K562 (cell line): Measurements from ENCODE around the gene UQCRC2. TPM values are rescaled to one million over a fixed set of nuclear protein-coding genes. Genes with fewer than 3 reads are reported as not detected.

ENCODE experiments used
- ATF1 ChIP-seq, 2 experiments: fragments of 450-650 bp in 1 of 2; IDR thresholded peaks; 2 replicates each; pipeline ENCODE4 v1.6.1; 2016; ENCODE audit warnings: missing compliant biosample characterization in 1 of 2, missing genetic modification characterization in 1 of 2
- BRF1 ChIP-seq: IDR thresholded peaks from 3 replicates; pipeline ENCODE4 v1.6.1; 2011; ENCODE audit warnings: borderline replicate concordance, mild to moderate bottlenecking; ENCODE audit not compliant: insufficient read length; ENCODE audit errors: extremely low read depth
- CCAR2 ChIP-seq: fragments of 200-400 bp; formaldehyde crosslinking; IDR thresholded peaks from 2 replicates; pipeline ENCODE4 v1.6.1; 2017; ENCODE audit warnings: mild to moderate bottlenecking, low read depth, low read length
- CHCHD3 ChIP-seq: fragments of 250-450 bp; sonication (Bioruptor Pico); IDR thresholded peaks from 2 replicates; pipeline ENCODE4 v2.1.2; 2022; ENCODE audit warnings: mild to moderate bottlenecking
- KLF6 ChIP-seq: fragments of 250-450 bp; sonication (Bioruptor Pico); IDR thresholded peaks from 2 replicates; pipeline ENCODE4 v1.4.0; 2020; ENCODE audit warnings: mild to moderate bottlenecking, moderate library complexity, borderline replicate concordance
- NR1H2 ChIP-seq: sonication (generic); formaldehyde crosslinking; IDR thresholded peaks from 2 replicates; pipeline ENCODE4 v1.4.0; 2020; ENCODE audit warnings: mild to moderate bottlenecking, missing genetic modification reagents
- PPARD ChIP-seq: fragments of 250-450 bp; sonication (Bioruptor Pico); IDR thresholded peaks from 2 replicates; pipeline ENCODE4 v1.8.0; 2022; ENCODE audit warnings: inconsistent platforms, mild to moderate bottlenecking, moderate library complexity
- RBM22 ChIP-seq: fragments of 200-400 bp; formaldehyde crosslinking; IDR thresholded peaks from 2 replicates; pipeline ENCODE4 v1.6.1; 2018; ENCODE audit warnings: low read length, low read depth; ENCODE audit not compliant: poor library complexity, severe bottlenecking
- RNF2 ChIP-seq: sonication (generic); IDR thresholded peaks from 2 replicates; pipeline ENCODE4 v1.6.1; 2016
- SIN3A ChIP-seq, 2 experiments: fragments of 150-350 bp in 1 of 2; IDR thresholded peaks; 2 replicates each; pipeline ENCODE4 v1.6.1; 2011 to 2016; ENCODE audit warnings: borderline replicate concordance in 2 of 2, low read depth in 2 of 2, low read length in 2 of 2, mild to moderate bottlenecking in 2 of 2, moderate library complexity in 2 of 2; ENCODE audit not compliant: control insufficient read depth in 1 of 2
- SLC30A9 ChIP-seq: fragments of 250-450 bp; sonication (Bioruptor Pico); IDR thresholded peaks from 2 replicates; pipeline ENCODE4 v1.8.0; 2022; ENCODE audit warnings: mild to moderate bottlenecking, moderate library complexity
- SMARCC2 ChIP-seq: fragments of 450-650 bp; IDR thresholded peaks from 2 replicates; pipeline ENCODE4 v1.6.1; 2017; ENCODE audit warnings: antibody characterized with exemption, moderate library complexity, mild to moderate bottlenecking, low read depth
- TCF7L2 ChIP-seq: fragments of 150-350 bp; IDR thresholded peaks from 2 replicates; pipeline ENCODE4 v1.6.1; 2016; ENCODE audit warnings: low read depth, mild to moderate bottlenecking, low read length, moderate library complexity
- ZFP36 ChIP-seq: fragments of 150-350 bp; IDR thresholded peaks from 2 replicates; pipeline ENCODE4 v1.6.1; 2018; ENCODE audit warnings: low read length, low read depth; ENCODE audit not compliant: partially characterized antibody
- ZNF121 ChIP-seq: sonication (generic); formaldehyde crosslinking; conservative IDR thresholded peaks from 2 replicates; pipeline ENCODE4 v1.8.0; 2022; ENCODE audit warnings: missing genetic modification reagents
- ZNF140 ChIP-seq: fragments of 250-450 bp; sonication (Bioruptor Pico); IDR thresholded peaks from 2 replicates; pipeline ENCODE4 v1.8.0; 2021; ENCODE audit warnings: moderate library complexity, mild to moderate bottlenecking, inconsistent platforms
- ZNF384 ChIP-seq: IDR thresholded peaks from 2 replicates; pipeline ENCODE4 v1.6.1; 2012; ENCODE audit warnings: low read depth, low read length, improper control_type of control experiment
- ZNF408 ChIP-seq: fragments of 250-450 bp; sonication (Bioruptor Pico); IDR thresholded peaks from 2 replicates; pipeline ENCODE4 v1.4.0; 2020; ENCODE audit warnings: low read depth, mild to moderate bottlenecking, moderate library complexity
- ZNF444 ChIP-seq: fragments of 250-450 bp; sonication (Bioruptor Pico); IDR thresholded peaks from 2 replicates; pipeline ENCODE4 v1.4.0; 2020; ENCODE audit warnings: mild to moderate bottlenecking, moderate library complexity
- ZNF696 ChIP-seq: fragments of 250-450 bp; sonication (Bioruptor Pico); conservative IDR thresholded peaks from 2 replicates; pipeline ENCODE4 v1.4.0; 2020; ENCODE audit warnings: mild to moderate bottlenecking, moderate library complexity
- polyA plus RNA-seq, 8 experiments: library from polyadenylated mRNA; depleted of rRNA in 4 of 8; stranded (reverse) in 5 of 8; unstranded in 3 of 8; fragments of >200 nt; fragmentation: Nextera tagmentation in 2 of 8; fragmentation: Illumina TruSeq in 1 of 8; extraction: Ambion mirVana in 2 of 8; extraction: Trizol in 1 of 8; gene quantifications; 2 replicates each; pipeline versions ENCODE4 v1.2.1 to v1.2.3, GENCODE V29; 2011 to 2014; ENCODE audit warnings: inconsistent platforms in 1 of 8, missing spikeins in 1 of 8
- total RNA-seq, 7 experiments: library from RNA; depleted of rRNA in 6 of 7; stranded (reverse); fragments of >200 nt in 6 of 7; fragmentation: Illumina TruSeq in 2 of 7; extraction: Trizol in 2 of 7; gene quantifications; 2 replicates each; pipeline versions ENCODE4 v1.2.1 to v1.2.3, GENCODE V29; 2011 to 2021; ENCODE audit warnings: low replicate concordance in 1 of 7
- TF ChIP-seq, protein P1 (sequence below): sonication (generic); formaldehyde crosslinking; IDR thresholded peaks from 2 replicates; pipeline ENCODE4 v1.8.1; 2023; ENCODE audit warnings: missing genetic modification reagents, mild to moderate bottlenecking, borderline replicate concordance
- TF ChIP-seq, protein P2 (sequence below): sonication (generic); formaldehyde crosslinking; IDR thresholded peaks from 2 replicates; pipeline ENCODE4 v1.8.0; 2022; ENCODE audit warnings: missing genetic modification reagents, mild to moderate bottlenecking, borderline replicate concordance

The UQCRC2 gene
- total and polyA plus RNA-seq, 9 of the 15 experiments (the other 6 are each of a cell fraction or from before 2014, with no cell fraction given) = 177 to 516 (median 319) TPM

DNA sequence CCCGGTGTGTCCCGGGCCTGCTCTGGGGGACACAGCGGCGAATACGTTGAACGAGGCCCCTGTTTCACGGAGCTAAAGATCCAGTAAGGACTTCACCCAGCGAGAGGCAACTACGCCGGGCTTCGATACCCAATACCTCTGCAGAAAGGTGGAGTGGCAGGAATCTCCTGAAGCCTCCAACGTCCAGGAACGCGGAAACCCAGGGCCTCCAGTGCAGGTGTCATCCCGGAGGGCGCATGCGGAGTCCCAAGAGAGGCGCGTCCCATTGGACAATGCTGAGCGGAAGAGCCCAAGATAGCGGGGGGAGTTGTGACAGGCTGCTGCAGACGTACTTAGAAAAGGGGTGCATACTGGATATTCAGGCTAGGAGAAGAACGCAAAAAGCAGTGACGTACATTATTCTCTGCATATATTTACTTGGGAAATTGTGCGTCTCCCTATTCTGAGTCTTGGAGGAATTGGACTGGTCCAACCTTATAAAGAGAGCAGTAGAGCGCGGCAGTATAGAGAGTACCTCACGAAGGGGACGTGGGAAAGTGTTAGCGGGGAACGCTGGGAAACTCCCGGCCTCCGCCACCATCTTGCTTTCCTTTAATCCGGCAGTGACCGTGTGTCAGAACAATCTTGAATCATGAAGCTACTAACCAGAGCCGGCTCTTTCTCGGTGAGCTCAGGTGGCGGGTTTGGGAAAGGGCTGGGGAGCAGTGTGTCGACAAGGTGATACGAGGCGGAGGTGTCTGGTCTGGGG lies at the start of gene UQCRC2 (continued):
- TF ChIP-seq RBM22 = no peak
- no peak for TF ChIP-seq BRF1
- TF ChIP-seq, protein P1, sequence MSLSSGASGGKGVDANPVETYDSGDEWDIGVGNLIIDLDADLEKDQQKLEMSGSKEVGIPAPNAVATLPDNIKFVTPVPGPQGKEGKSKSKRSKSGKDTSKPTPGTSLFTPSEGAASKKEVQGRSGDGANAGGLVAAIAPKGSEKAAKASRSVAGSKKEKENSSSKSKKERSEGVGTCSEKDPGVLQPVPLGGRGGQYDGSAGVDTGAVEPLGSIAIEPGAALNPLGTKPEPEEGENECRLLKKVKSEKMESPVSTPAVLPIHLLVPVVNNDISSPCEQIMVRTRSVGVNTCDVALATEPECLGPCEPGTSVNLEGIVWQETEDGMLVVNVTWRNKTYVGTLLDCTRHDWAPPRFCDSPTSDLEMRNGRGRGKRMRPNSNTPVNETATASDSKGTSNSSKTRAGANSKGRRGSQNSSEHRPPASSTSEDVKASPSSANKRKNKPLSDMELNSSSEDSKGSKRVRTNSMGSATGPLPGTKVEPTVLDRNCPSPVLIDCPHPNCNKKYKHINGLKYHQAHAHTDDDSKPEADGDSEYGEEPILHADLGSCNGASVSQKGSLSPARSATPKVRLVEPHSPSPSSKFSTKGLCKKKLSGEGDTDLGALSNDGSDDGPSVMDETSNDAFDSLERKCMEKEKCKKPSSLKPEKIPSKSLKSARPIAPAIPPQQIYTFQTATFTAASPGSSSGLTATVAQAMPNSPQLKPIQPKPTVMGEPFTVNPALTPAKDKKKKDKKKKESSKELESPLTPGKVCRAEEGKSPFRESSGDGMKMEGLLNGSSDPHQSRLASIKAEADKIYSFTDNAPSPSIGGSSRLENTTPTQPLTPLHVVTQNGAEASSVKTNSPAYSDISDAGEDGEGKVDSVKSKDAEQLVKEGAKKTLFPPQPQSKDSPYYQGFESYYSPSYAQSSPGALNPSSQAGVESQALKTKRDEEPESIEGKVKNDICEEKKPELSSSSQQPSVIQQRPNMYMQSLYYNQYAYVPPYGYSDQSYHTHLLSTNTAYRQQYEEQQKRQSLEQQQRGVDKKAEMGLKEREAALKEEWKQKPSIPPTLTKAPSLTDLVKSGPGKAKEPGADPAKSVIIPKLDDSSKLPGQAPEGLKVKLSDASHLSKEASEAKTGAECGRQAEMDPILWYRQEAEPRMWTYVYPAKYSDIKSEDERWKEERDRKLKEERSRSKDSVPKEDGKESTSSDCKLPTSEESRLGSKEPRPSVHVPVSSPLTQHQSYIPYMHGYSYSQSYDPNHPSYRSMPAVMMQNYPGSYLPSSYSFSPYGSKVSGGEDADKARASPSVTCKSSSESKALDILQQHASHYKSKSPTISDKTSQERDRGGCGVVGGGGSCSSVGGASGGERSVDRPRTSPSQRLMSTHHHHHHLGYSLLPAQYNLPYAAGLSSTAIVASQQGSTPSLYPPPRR = no peak
- TF ChIP-seq ZNF696 = no peak
- no peak for TF ChIP-seq SMARCC2
- peak; percentile 58 to 84; a peak in 3 of 4 replicates for TF ChIP-seq SIN3A (IDR thresholded peaks at IDR 0.05; ENCODE audit: borderline replicate concordance in 2 of 2, control insufficient read depth in 1 of 2, low read depth in 2 of 2, low read length in 2 of 2)
- no peak for TF ChIP-seq ZNF408
- no peak for TF ChIP-seq ATF1 (CRISPR knock-in tag; IDR thresholded peaks at IDR 0.05)
- peak; percentile 95 for TF ChIP-seq ATF1 (tag; IDR thresholded peaks at IDR 0.05)
- TF ChIP-seq CCAR2 = no peak
- TF ChIP-seq CHCHD3 (CRISPR knock-in tag) = no peak
- TF ChIP-seq SLC30A9 (CRISPR knock-in tag) = no peak
- TF ChIP-seq PPARD (CRISPR knock-in tag) = 0 out of 2 replicates have a peak, but pooled peaks have one; percentile 22
- no peak for TF ChIP-seq ZNF140 (CRISPR knock-in tag)
- no peak for TF ChIP-seq ZNF444 (CRISPR knock-in tag)
- TF ChIP-seq, protein P2, sequence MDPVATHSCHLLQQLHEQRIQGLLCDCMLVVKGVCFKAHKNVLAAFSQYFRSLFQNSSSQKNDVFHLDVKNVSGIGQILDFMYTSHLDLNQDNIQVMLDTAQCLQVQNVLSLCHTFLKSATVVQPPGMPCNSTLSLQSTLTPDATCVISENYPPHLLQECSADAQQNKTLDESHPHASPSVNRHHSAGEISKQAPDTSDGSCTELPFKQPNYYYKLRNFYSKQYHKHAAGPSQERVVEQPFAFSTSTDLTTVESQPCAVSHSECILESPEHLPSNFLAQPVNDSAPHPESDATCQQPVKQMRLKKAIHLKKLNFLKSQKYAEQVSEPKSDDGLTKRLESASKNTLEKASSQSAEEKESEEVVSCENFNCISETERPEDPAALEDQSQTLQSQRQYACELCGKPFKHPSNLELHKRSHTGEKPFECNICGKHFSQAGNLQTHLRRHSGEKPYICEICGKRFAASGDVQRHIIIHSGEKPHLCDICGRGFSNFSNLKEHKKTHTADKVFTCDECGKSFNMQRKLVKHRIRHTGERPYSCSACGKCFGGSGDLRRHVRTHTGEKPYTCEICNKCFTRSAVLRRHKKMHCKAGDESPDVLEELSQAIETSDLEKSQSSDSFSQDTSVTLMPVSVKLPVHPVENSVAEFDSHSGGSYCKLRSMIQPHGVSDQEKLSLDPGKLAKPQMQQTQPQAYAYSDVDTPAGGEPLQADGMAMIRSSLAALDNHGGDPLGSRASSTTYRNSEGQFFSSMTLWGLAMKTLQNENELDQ (CRISPR knock-in tag) = no peak
- no peak for TF ChIP-seq ZNF121 (CRISPR knock-in tag)
- TF ChIP-seq ZNF384 = no peak
- TF ChIP-seq TCF7L2 = peak; percentile 98
- no peak for TF ChIP-seq ZFP36
- TF ChIP-seq NR1H2 = 0 out of 2 replicates have a peak, but pooled peaks have one; percentile 69
- TF ChIP-seq RNF2 = peak; percentile 14; the same call in 1 of the 2 replicates
- no peak for TF ChIP-seq KLF6 (CRISPR knock-in tag)
